K562 (cell line): ENCODE data around the gene GPR37L1. TPM values are rescaled to one million over a fixed set of nuclear protein-coding genes. Genes with fewer than 3 reads are reported as not detected.
A peak's percentile ranks its signal among the peaks of the same experiment; 100 is the strongest.

ENCODE experiments used
- ARID3A ChIP-seq: IDR thresholded peaks from 2 replicates; pipeline ENCODE4 v1.6.1; 2012; ENCODE audit warnings: low read depth, low read length, improper control_type of control experiment, borderline replicate concordance
- BMI1 ChIP-seq: fragments of 150-350 bp; IDR thresholded peaks from 2 replicates; pipeline ENCODE4 v1.6.1; 2014; ENCODE audit warnings: low read length
- CCNT2 ChIP-seq: IDR thresholded peaks from 2 replicates; pipeline ENCODE4 v1.6.1; 2011; ENCODE audit warnings: borderline replicate concordance, low read depth, mild to moderate bottlenecking, moderate library complexity, mixed read lengths, low read length; ENCODE audit not compliant: insufficient read length; ENCODE audit errors: extremely low read depth
- GABPB1 ChIP-seq: sonication (generic); formaldehyde crosslinking; IDR thresholded peaks from 2 replicates; pipeline ENCODE4 v1.8.0; 2022; ENCODE audit warnings: mild to moderate bottlenecking, missing genetic modification reagents
- GTF2F1 ChIP-seq: IDR thresholded peaks from 2 replicates; pipeline ENCODE4 v1.6.1; 2011; ENCODE audit warnings: low read depth, low read length, improper control_type of control experiment
- KDM1A ChIP-seq, 2 experiments: fragments of 450-650 bp; IDR thresholded peaks; 2 replicates each; pipeline ENCODE4 v1.6.1; 2016; ENCODE audit warnings: mild to moderate bottlenecking in 2 of 2
- MAZ ChIP-seq, 2 experiments: fragments of 450-650 bp in 1 of 2; sonication (generic) in 1 of 2; formaldehyde crosslinking; IDR thresholded peaks in 1 of 2; conservative IDR thresholded peaks in 1 of 2; 2 replicates each; pipeline versions ENCODE4 v1.4.0 to v1.5.0; 2020; ENCODE audit warnings: mild to moderate bottlenecking in 1 of 2, missing genetic modification reagents in 1 of 2
- MCM7 ChIP-seq, 2 experiments: fragments of 450-650 bp; IDR thresholded peaks; 2 replicates each; pipeline ENCODE4 v1.6.1; 2016 to 2018
- MTF1 ChIP-seq: fragments of 250-450 bp; sonication (Bioruptor Pico); IDR thresholded peaks from 2 replicates; pipeline ENCODE4 v1.9.0; 2021; ENCODE audit warnings: moderate library complexity, mild to moderate bottlenecking, inconsistent platforms, borderline replicate concordance
- NR0B1 ChIP-seq: fragments of 450-650 bp; IDR thresholded peaks from one replicate; pipeline ENCODE4 v1.6.1; 2018; ENCODE audit warnings: mild to moderate bottlenecking, moderate library complexity; ENCODE audit not compliant: partially characterized antibody
- NR3C1 ChIP-seq: sonication (generic); formaldehyde crosslinking; IDR thresholded peaks from 2 replicates; pipeline ENCODE4 v1.8.1; 2022; ENCODE audit warnings: missing genetic modification reagents
- RBM14 ChIP-seq: fragments of 200-400 bp; formaldehyde crosslinking; IDR thresholded peaks from 2 replicates; pipeline ENCODE4 v1.6.1; 2018; ENCODE audit warnings: low read depth, mild to moderate bottlenecking, low read length, moderate library complexity, borderline replicate concordance; ENCODE audit not compliant: insufficient read depth
- RBM34 ChIP-seq: fragments of 200-400 bp; formaldehyde crosslinking; IDR thresholded peaks from 2 replicates; pipeline ENCODE4 v1.6.1; 2018; ENCODE audit warnings: low read length, borderline replicate concordance; ENCODE audit not compliant: insufficient read depth
- RFX1 ChIP-seq: fragments of 450-650 bp; IDR thresholded peaks from 2 replicates; pipeline ENCODE4 v1.6.1; 2016; ENCODE audit warnings: mild to moderate bottlenecking, moderate library complexity
- SLC30A9 ChIP-seq: fragments of 250-450 bp; sonication (Bioruptor Pico); IDR thresholded peaks from 2 replicates; pipeline ENCODE4 v1.8.0; 2022; ENCODE audit warnings: mild to moderate bottlenecking, moderate library complexity
- SRF ChIP-seq, 2 experiments: fragments of 250-450, 450-650 bp in 1 of 2; sonication (Bioruptor Pico) in 1 of 2; sonication (generic) in 1 of 2; formaldehyde crosslinking; IDR thresholded peaks; 2 replicates each; pipeline versions ENCODE4 v1.5.0 to v1.5.1; 2020 to 2022; ENCODE audit warnings: mild to moderate bottlenecking in 1 of 2, missing genetic modification reagents in 1 of 2
- TCF7 ChIP-seq: sonication (generic); IDR thresholded peaks from 2 replicates; pipeline ENCODE4 v1.6.1; 2016; ENCODE audit warnings: antibody characterized with exemption, borderline replicate concordance
- TCFL5 ChIP-seq: fragments of 250-450 bp; sonication (Bioruptor Pico); conservative IDR thresholded peaks from 2 replicates; pipeline ENCODE4 v1.6.1; 2021; ENCODE audit warnings: mild to moderate bottlenecking, moderate library complexity, matching md5 sums
- ZBED1 ChIP-seq: IDR thresholded peaks from 2 replicates; pipeline ENCODE4 v1.6.1; 2014
- ZHX1 ChIP-seq: fragments of 150-350 bp; conservative IDR thresholded peaks from 2 replicates; pipeline ENCODE4 v1.6.1; 2014; ENCODE audit warnings: low read length
- ZNF175 ChIP-seq: fragments of 200-800 bp; sonication (Bioruptor generic); IDR thresholded peaks from 2 replicates; pipeline ENCODE4 v1.6.1; 2016; ENCODE audit warnings: low read depth, mild to moderate bottlenecking, missing genetic modification characterization, missing compliant biosample characterization
- ZNF184 ChIP-seq: sonication (generic); formaldehyde crosslinking; IDR thresholded peaks from 2 replicates; pipeline ENCODE4 v1.5.0; 2020; ENCODE audit warnings: missing genetic modification reagents
- ZNF347 ChIP-seq: fragments of 450-650 bp; formaldehyde crosslinking; IDR thresholded peaks from 2 replicates; pipeline ENCODE4 v1.4.0; 2020; ENCODE audit warnings: low read depth, mild to moderate bottlenecking, moderate library complexity
- ZSCAN29 ChIP-seq: fragments of 450-650 bp; IDR thresholded peaks from 2 replicates; pipeline ENCODE4 v1.6.1; 2017
- polyA plus RNA-seq, 8 experiments: library from polyadenylated mRNA; depleted of rRNA in 4 of 8; stranded (reverse) in 5 of 8; unstranded in 3 of 8; fragments of >200 nt; fragmentation: Nextera tagmentation in 2 of 8; fragmentation: Illumina TruSeq in 1 of 8; extraction: Ambion mirVana in 2 of 8; extraction: Trizol in 1 of 8; gene quantifications; 2 replicates each; pipeline versions ENCODE4 v1.2.1 to v1.2.3, GENCODE V29; 2011 to 2014; ENCODE audit warnings: inconsistent platforms in 1 of 8, missing spikeins in 1 of 8
- total RNA-seq, 7 experiments: library from RNA; depleted of rRNA in 6 of 7; stranded (reverse); fragments of >200 nt in 6 of 7; fragmentation: Illumina TruSeq in 2 of 7; extraction: Trizol in 2 of 7; gene quantifications; 2 replicates each; pipeline versions ENCODE4 v1.2.1 to v1.2.3, GENCODE V29; 2011 to 2021; ENCODE audit warnings: low replicate concordance in 1 of 7

GPR37L1 gene
- total and polyA plus RNA-seq, 9 of the 15 experiments (the other 6 are each of a cell fraction or from before 2014, with no cell fraction given) = not detected

- TF ChIP-seq RBM14 = no peak
- TF ChIP-seq NR0B1 = no peak
- 0 out of 2 replicates have a peak, but pooled peaks have one; percentile 20 for TF ChIP-seq TCF7
- TF ChIP-seq SLC30A9 (CRISPR knock-in tag) = no peak
- no peak for TF ChIP-seq KDM1A (IDR thresholded peaks at IDR 0.05)
- no peak for TF ChIP-seq ARID3A
- no peak; a peak in 1 of 4 replicates for TF ChIP-seq SRF (CRISPR knock-in tag; IDR thresholded peaks at IDR 0.05)
- peak; percentile 71; the same call in 1 of the 2 replicates for TF ChIP-seq GTF2F1
- no peak for TF ChIP-seq ZNF184
- no peak for TF ChIP-seq NR3C1 (CRISPR knock-in tag)
- no peak for TF ChIP-seq BMI1
- TF ChIP-seq CCNT2 = no peak
- no peak for TF ChIP-seq MTF1 (CRISPR knock-in tag)
- TF ChIP-seq GABPB1 (CRISPR knock-in tag) = no peak
- no peak for TF ChIP-seq ZNF175 (CRISPR knock-in tag)
- TF ChIP-seq ZNF347 = peak; percentile 7; the same call in 1 of the 2 replicates
- no peak for TF ChIP-seq RFX1
- TF ChIP-seq MAZ (CRISPR knock-in tag; conservative IDR thresholded peaks at IDR 0.05 in 1 of 2, IDR thresholded peaks at IDR 0.05 in 1 of 2) = peak; percentile 74 to 87
- TF ChIP-seq RBM34 = no peak
- no peak for TF ChIP-seq ZHX1
- no peak for TF ChIP-seq ZSCAN29
- TF ChIP-seq ZBED1 = no peak
- no peak for TF ChIP-seq TCFL5 (CRISPR knock-in tag)
- no peak for TF ChIP-seq MCM7 (IDR thresholded peaks at IDR 0.05)
Observed at GRCh38 chr1:202158810-202159533, 36.3 kb downstream of the GPR37L1 start (continued).
